HFF-Myc (cell line): ENCODE measurements around the gene SLC16A12.
A peak's percentile ranks its signal among the peaks of the same experiment; 100 is the strongest.
"Not testable (repeated sequence)": the region's sequence is repeated elsewhere in the genome, so short reads cannot be mapped to it uniquely, and the experiment has no call there.

Source experiments
- DNase-seq: peaks from one replicate; pipeline ENCODE4 v3.0.0-alpha.2; 2011; ENCODE audit warnings: low read depth; ENCODE audit errors: extremely low read depth
- H3K4me3 ChIP-seq: replicated peaks from 2 replicates; pipeline ENCODE4 v1.5.1; 2011; ENCODE audit warnings: low read depth, mild to moderate bottlenecking, control low read depth, low read length
- TF ChIP-seq, protein P1 (sequence below): IDR thresholded peaks from 2 replicates; pipeline ENCODE4 v1.5.1; 2012; ENCODE audit warnings: mild to moderate bottlenecking, low read depth, low read length, control low read depth; ENCODE audit errors: missing control alignments

SLC16A12 gene

DNA sequence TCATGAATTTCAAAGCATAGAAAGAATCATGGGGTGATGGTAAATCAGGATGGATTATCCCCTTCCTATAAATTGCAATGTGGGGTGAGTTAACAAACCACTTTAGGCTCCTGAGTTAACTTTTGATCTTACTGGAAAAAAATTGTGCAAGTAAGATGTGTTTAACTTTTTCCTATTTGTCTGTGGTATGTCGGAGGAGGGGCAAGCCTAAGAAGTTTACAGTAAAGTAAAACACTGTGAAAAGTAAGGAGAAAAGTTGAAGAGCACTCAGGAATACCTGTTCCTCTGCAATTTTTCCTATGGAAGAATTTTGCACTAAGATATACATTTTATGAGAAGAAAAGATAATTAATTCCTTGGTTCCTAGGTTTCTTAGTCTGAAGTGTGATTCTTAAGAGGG, 76.6 kb downstream of the SLC16A12 start:
- no peak for DNase-seq
- TF ChIP-seq, protein P1, sequence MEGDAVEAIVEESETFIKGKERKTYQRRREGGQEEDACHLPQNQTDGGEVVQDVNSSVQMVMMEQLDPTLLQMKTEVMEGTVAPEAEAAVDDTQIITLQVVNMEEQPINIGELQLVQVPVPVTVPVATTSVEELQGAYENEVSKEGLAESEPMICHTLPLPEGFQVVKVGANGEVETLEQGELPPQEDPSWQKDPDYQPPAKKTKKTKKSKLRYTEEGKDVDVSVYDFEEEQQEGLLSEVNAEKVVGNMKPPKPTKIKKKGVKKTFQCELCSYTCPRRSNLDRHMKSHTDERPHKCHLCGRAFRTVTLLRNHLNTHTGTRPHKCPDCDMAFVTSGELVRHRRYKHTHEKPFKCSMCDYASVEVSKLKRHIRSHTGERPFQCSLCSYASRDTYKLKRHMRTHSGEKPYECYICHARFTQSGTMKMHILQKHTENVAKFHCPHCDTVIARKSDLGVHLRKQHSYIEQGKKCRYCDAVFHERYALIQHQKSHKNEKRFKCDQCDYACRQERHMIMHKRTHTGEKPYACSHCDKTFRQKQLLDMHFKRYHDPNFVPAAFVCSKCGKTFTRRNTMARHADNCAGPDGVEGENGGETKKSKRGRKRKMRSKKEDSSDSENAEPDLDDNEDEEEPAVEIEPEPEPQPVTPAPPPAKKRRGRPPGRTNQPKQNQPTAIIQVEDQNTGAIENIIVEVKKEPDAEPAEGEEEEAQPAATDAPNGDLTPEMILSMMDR = no peak
- H3K4me3 ChIP-seq = no peak overlapping the region

DNA sequence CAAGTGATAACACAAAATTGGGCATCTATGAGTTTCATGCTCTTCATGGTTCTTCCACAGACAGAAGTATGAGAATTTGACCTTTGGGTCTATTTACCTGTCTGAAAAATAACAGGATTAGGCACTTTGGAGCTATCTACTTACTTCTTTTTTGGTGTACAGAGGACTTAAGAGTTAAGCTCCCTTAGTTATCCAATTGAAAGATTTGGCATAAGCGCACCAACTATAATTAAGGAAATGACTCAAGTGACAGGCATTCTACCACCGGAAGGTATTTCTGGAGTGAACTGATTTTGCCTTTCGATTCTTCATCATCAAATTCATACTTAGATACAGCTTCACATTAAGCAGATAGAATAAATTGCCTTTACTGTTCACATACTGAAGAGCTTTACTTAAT, 77.1 kb downstream of the SLC16A12 start:
- TF ChIP-seq, protein P1 = no peak
- DNase-seq = peak; percentile 33
- no peak overlapping the region for H3K4me3 ChIP-seq

DNA sequence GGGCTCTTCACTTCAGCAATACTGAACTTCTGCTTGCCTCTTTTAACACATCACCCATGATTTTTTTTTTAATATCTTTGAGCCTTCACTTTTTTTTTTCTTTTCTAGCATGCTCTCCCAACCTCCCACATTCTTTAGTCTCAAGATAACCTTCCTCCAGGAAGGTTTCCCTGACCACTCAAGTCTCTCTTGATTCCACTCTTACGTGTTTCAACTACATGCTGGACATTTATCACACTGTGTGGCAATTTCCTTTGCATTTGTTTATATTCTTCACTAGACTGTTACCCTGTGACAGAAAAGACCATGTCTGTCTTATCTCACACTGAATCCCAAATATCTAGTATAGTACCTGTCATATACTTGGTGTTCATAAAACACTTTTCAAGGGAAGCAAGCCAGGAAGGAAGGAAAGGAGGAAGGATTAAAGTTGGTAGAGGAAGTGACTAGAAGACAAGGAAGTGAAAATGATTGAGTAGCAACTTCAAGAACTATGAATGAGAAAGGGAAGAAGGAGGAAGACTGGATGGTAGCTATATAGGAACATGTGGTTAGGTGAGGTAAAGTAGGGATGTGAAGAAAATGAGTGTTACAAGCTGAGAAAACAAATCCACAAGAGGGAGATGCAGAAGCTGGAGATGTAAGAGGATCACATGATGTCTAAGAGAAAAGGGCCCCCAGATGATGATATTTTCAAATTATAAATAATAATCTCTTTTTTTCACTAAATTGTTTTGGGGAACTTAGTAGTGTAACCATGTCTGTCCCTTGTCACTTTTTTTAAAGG, 80.6 kb downstream of the SLC16A12 start:
- TF ChIP-seq, protein P1 = no peak
- DNase-seq = no peak
- H3K4me3 ChIP-seq = no peak overlapping the region

DNA sequence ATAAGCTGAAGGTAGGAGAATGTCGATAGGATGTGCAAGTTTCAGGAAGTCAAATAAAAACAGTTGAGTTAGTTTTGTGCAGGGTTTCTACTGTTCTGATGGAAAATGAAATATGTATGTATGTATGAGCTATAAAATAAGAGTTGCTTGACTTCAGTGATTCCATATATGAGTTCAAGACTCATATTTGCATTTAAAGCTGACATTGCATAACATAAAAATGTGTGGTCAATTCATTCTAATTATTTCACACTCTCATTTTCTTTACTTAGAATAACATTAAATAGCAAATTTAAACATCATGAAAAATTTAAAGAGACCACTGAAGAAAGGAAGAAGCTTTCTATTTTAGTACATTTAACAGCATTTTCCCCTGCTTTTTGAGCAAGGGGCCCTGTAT, 83.2 kb downstream of the SLC16A12 start:
- TF ChIP-seq, protein P1 = no peak
- DNase-seq = no peak
- H3K4me3 ChIP-seq = no peak overlapping the region

DNA sequence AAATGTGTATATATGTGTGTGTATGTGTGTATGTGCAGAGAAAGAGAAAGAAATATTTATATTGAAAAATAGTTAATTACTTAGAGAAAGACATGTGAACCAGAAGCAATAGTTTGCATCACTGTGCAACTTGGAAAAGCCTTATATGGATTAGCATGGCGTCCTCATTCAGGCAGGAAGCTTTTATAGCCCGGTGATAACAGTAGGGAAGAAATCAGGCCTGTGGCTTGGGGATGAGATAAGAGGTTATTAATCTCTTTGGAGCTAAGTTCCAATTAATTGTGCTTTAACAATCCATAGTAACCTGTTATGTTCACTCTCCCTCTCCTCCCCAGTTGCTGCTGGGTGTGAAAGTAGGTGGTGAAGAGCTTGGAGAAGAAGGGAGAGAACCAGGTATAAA, 84.5 kb downstream of the SLC16A12 start:
- DNase-seq = no peak
- no peak overlapping the region for H3K4me3 ChIP-seq
- TF ChIP-seq, protein P1 = no peak

DNA sequence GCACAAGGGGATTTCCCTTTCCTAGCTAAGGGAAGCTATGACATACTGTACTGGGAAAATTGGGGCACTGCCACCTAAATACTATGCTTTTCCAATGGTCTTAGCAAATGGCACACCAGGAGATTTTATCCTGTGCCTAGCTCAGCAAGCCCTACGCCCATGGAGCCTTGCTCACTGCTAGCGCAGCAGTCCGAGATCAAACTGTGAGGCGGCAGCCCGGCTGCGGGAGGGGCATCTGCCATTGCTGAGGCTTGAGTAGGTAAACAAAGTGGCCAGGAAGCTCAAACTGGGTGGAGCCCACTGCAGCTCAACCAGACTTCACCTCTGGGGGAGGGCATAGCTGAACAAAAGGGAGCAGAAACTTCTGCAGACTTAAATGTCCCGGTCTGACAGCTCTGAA, 90.6 kb downstream of the SLC16A12 start:
- not testable (repeated sequence) for H3K4me3 ChIP-seq, DNase-seq

DNA sequence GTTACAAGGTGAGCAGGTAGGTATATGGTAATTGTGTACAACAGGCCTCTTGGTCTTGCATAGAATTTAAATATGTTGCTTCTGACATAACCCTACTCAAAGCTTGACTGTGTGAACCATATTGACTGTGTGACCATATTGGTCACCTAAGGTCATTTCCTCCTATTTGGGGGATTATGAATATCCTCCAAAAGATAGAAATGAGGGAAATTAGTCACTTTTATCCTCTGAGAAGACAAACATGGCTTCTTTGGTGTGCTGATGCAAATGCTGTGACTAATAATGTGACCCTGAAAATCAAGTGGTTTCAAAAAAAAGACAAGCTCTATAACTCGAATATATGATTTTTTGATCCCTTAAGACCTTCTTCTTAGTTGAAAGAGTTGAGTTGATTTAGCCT, 93.1 kb downstream of the SLC16A12 start:
- TF ChIP-seq, protein P1 = no peak
- H3K4me3 ChIP-seq = no peak overlapping the region
- DNase-seq = no peak
